ENCODE measurements around the gene OSBPL5. TPM values are rescaled to one million over a fixed set of nuclear protein-coding genes. Genes with fewer than 3 reads are reported as not detected.

The OSBPL5 gene
- total RNA-seq, 2 donors from 2014 or later = 34.0 to 69.5 TPM

DNA sequence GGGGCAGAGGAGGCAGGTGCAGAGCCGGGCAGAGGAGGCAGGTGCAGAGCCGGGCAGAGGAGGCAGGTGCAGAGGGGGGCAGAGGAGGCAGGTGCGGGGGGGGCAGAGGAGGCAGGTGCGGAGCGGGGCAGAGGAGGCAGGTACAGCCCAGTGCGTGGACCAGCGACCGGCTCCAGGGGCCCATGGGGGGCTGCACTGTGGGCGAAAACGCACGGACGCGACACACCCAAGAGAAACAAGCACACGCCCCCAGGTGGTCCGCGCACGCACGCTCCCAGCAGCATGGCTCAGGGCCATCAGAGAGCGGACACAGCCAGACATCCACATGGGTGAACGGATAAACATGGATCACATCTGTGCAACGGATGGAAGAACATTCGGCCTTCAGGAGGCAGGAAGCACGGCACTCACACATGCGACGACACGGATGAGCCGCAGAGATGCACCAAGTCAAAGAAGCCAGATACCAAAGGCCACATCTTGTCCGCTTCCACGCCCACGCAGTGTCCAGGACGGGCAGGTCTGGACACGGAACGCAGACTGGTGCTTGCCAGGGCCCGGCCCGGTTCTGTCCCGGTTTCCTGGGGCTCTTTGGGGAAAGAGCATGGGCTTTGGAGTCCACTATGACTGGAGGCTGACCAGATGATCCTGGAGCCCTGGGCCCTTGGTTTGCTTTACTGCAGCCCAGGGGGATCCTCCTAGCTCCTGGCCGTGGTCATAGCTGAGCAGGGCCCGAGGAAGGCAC lies 21.8 kb downstream of the OSBPL5 start:
- no peak for TF ChIP-seq CTCF (IDR thresholded peaks at IDR 0.05)
- intact Hi-C loops (cut with DNase I) = no loop called here
- Histone ChIP-seq H3K9me3 (no peaks in the 10 kb centered on the region), H3K27me3 (no peaks in the 10 kb centered on the region), H3K27ac (no peak overlapping the region), H3K36me3 (no peaks in the 10 kb centered on the region), H3K9ac (ENCODE audit: low read depth in 2 of 2, low read length in 2 of 2) (no peak overlapping the region), H3K4me3 (no peak overlapping the region), H3K4me1 (peaks cover 10% of the 10 kb centered on the region)
- DNase-seq = no peak

- Histone ChIP-seq H3K27me3 (no peaks in the 10 kb centered on the region), H3K4me1 (no peaks in the 10 kb centered on the region), H3K36me3 (no peaks in the 10 kb centered on the region), H3K9ac (ENCODE audit: low read depth in 2 of 2, low read length in 2 of 2) (no peak overlapping the region), H3K27ac (no peak overlapping the region), H3K9me3 (no peaks in the 10 kb centered on the region), H3K4me3 (no peak overlapping the region)
- intact Hi-C loops (cut with DNase I) = no loop called here
- DNase-seq = no peak
- no peak for TF ChIP-seq CTCF (IDR thresholded peaks at IDR 0.05)
Observed at GRCh38 chr11:3140291-3140603, 24.9 kb downstream of the OSBPL5 start.

GRCh38 chr11:3139481-3140290 lies 25.4 kb downstream of the OSBPL5 start:
- intact Hi-C loops (cut with DNase I) = no loop called here
- TF ChIP-seq CTCF (IDR thresholded peaks at IDR 0.05) = no peak
- no peaks in the 10 kb centered on the region for H3K4me1 ChIP-seq
- no peak overlapping the region for H3K9ac ChIP-seq (ENCODE audit: low read depth in 2 of 2, low read length in 2 of 2)
- H3K4me3 ChIP-seq = no peak overlapping the region
- DNase-seq = no peak
- H3K36me3 ChIP-seq = no peaks in the 10 kb centered on the region
- no peak overlapping the region for H3K27ac ChIP-seq
- no peaks in the 10 kb centered on the region for H3K27me3 ChIP-seq
- no peaks in the 10 kb centered on the region for H3K9me3 ChIP-seq

DNA sequence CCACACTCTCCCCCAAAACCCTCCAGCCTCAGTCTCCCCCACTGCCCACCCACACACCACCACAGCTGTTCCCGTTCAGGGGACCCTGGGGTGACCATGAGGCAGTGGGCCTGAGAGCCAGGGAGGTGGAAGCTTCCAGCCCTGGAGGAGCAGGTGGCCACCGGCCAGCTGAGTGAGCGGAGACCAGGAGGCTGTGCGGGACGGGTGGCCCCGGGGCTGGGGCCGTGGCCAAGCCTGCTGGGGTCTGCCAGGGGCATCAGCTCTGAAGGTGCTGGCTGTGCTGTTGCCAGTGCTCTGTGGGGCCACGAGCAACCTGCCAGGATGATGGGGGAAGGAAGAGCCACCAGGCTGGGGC lies 26.0 kb downstream of the OSBPL5 start:
- no peak for TF ChIP-seq CTCF (IDR thresholded peaks at IDR 0.05)
- intact Hi-C loops (cut with DNase I) = no loop called here
- H3K9ac ChIP-seq (ENCODE audit: low read depth in 2 of 2, low read length in 2 of 2) = no peak overlapping the region
- no peak overlapping the region for H3K27ac ChIP-seq
- no peaks in the 10 kb centered on the region for H3K27me3 ChIP-seq
- H3K9me3 ChIP-seq = no peaks in the 10 kb centered on the region
- DNase-seq = no peak
- H3K4me3 ChIP-seq = no peak overlapping the region
- H3K36me3 ChIP-seq = no peaks in the 10 kb centered on the region
- no peaks in the 10 kb centered on the region for H3K4me1 ChIP-seq

GRCh38 chr11:3138178-3139085 lies 26.7 kb downstream of the OSBPL5 start:
- Histone ChIP-seq H3K27ac (no peak overlapping the region), H3K9ac (ENCODE audit: low read depth in 2 of 2, low read length in 2 of 2) (no peak overlapping the region), H3K36me3 (no peaks in the 10 kb centered on the region), H3K9me3 (no peaks in the 10 kb centered on the region), H3K4me1 (no peaks in the 10 kb centered on the region), H3K27me3 (no peaks in the 10 kb centered on the region), H3K4me3 (no peak overlapping the region)
- intact Hi-C loops (cut with DNase I) = no loop called here
- no peak for TF ChIP-seq CTCF (IDR thresholded peaks at IDR 0.05)
- no peak for DNase-seq

Data from colonic mucosa (tissue), 4 donors.